HG03039 (cell line): ENCODE data around the gene PDE8A.
"Not testable (repeated sequence)": the region's sequence is repeated elsewhere in the genome, so short reads cannot be mapped to it uniquely, and the experiment has no call there.

Experiments
- ATAC-seq: cut with Tn5 transposase; IDR thresholded peaks from one replicate; pipeline ENCODE4 v1.9.1; 2021; ENCODE audit warnings: mild to moderate bottlenecking, moderate library complexity; ENCODE audit not compliant: unreplicated experiment

The PDE8A gene

DNA sequence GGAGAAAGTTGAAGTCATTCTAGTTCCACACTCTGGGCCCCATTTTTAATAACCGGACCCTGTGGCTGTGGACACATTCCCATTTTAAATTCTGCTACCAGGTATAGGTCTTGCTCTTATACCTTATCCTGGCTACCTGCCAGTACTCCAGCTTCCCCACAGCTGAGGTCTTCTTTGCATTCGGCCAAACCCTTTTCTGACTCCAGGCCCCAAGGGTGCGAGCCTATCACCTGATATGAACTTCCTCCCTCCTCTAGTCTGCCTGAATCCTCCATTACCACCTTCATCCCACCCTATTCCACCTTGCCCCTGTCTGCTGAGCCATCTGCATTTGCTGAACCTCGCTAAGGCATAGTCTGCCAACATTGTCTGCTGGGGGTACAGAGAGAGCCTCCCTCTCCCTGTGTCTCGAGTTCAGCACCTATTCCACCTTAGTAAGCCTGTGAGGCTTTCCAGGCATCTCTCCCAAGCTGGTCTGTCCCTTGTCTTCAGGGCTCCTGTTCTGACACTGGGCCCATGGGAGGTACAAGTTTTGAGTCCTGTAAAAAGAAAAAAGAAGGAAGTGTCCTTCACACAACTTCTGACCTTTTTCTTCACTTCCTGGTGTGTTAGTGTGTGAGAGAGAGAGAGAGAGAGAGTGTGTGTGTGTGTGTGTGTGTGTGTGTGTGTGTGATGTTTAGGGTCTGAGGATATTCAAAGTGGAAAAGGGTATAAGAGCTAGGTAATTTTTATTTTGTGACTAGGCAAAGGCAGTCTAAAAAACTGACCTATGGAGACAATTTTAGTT, 27.0 kb downstream of the PDE8A start:
- ATAC-seq, result no peak

DNA sequence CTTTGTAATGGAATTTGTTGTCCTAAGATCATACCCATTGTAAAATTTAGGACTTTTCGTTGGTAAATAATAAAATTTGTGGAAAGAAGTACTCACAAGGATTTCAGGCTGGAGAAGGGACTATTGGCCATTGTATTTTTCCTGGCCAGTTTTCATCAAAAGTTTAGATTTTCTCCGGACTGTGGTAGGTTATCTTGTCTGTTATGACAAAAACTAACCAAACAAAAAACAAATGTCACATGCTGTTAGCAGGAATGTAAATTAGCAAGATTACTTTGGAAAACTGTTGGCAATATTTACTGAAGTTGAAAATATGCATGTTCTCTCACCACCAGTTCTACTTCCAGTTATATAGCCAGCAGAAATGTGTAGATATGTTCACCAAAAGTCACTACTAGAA, 27.8 kb downstream of the PDE8A start:
- no peak for ATAC-seq

DNA sequence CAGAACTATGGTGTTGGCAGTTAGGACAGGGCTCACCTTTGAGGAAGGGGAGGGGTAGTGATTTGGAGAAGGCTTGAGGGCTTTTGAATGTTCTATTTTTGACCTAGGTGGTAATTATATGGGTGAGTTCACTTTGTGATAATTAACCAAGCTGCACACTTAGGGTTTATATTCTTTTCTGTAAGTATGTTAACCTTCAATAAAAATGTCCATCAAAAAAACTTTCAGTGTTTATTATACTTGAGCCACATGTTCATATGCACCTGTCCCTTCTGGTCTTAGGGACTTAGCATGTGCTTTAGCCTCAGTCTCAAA, 28.4 kb downstream of the PDE8A start:
- ATAC-seq, result no peak

DNA sequence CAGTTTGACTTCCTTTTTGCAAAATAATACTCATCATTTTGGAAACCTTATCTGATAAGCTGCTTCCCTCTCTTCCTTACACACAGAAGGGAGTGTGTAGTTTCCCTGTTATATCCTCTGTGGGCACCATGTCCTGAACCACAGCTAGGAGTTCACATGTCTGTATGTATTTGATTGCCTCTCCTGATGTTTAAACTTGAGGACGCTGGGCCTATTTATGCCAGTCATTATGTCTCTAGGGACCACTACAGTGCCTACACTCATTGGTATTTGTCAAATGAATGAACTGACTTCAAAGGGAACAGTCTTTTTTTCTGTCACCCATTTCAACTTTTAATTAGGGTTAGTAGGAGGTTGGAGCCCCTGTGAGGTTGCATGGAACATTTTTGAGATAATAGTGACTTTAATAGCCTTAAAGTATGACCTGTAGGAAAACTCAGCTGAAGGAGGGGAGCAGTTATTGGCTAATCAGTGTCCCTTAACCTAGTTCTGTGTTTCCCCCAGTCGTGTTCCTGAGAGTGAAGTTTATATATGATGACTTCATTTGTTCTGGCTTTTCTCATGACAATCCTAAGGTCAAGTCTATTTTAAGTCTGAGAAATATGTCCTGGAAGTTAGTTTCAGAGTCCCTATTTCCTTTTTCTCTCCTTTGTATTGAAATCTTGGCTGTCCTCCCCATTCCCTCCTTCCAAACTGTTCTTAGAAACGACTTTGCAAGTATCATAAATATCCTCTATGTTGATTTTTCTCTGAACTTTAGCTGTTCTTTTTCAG, 28.9 kb downstream of the PDE8A start:
- no peak for ATAC-seq

DNA sequence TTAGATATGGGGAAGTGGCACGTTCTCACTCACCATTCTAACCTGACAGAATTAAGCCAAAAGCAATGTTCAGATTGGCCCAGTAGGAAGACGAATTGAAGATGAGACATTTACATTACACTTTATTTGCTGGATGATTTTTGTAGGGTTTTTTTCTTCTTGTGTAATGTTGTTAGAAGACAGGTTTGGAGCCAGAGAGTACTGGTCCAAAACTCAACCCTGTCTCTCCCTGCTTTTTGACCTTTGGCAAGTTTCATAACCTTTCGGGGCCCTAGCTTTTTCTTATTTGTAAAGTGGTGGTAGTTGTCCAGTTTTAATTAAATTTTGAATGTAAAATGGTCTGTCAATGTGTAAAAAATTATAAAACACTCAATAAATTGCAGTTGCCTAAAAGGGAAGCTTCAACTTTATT, 29.5 kb downstream of the PDE8A start:
- no peak for ATAC-seq

DNA sequence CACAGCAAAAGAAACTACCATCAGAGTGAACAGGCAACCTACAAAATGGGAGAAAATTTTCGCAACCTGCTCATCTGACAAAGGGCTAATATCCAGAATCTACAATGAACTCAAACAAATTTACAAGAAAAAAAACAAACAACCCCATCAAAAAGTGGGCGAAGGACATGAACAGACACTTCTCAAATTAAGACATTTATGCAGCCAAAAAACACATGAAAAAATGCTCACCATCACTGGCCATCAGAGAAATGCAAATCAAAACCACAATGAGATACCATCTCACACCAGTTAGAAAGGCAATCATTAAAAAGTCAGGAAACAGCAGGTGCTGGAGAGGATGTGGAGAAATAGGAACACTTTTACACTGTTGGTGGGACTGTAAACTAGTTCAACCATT, 30.1 kb downstream of the PDE8A start:
- not testable (repeated sequence) for ATAC-seq

DNA sequence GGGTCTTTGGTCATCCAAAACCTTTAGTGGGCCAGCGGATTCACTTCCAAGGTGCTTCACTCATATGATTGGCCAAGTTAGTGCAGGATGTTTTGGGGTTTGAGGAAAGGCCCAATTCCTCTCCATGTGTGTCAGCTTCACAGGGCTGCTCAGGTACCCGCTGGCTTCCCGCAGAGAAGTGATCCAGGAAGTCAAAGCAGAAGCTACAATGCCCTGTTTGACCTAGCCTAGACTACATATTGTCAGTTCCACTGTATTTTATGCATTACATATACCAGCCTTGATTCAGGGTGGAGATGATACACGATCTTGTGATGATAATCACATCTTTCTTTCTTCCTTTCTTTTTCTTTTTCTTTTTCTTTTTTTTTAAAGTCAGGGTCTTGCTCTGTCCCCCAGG, 32.1 kb downstream of the PDE8A start:
- no peak for ATAC-seq

DNA sequence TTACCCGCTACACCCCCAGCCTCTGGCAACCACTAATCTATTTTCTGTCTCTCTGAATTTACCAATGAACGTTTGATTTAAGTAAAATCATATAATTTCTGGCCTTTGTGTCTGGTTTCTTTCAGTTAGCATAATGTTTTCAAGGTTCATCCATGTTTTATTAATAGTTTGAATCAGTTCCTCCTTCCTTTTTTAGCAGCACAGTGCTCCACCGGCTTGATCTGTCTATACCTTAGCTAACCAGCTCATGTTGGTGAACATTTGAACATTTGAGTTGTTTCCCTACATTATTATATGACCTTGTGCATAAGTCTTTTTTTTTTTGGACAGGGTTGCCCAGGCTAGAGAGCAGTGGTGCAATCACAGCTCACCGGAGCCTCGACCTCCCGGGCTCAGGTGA, 33.3 kb downstream of the PDE8A start:
- no peak for ATAC-seq

DNA sequence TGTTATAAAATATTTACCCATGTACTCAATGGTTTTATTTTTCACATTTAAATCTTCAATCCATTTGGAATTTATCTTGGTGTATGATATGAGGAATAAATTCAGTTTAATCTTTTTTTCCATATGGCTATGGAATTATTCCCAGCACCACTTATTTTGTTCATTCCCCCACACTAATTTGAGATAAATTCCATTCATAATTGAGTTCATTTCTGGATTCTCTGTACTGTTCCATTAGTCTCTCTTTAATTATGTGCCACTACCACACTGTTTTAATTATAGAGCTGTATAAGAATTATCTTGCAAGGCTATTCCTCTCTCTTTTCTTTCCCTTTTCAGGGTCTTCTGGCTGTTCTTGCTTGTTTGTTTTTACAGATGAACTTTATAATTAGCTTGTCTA, 34.6 kb downstream of the PDE8A start:
- ATAC-seq, result no peak

DNA sequence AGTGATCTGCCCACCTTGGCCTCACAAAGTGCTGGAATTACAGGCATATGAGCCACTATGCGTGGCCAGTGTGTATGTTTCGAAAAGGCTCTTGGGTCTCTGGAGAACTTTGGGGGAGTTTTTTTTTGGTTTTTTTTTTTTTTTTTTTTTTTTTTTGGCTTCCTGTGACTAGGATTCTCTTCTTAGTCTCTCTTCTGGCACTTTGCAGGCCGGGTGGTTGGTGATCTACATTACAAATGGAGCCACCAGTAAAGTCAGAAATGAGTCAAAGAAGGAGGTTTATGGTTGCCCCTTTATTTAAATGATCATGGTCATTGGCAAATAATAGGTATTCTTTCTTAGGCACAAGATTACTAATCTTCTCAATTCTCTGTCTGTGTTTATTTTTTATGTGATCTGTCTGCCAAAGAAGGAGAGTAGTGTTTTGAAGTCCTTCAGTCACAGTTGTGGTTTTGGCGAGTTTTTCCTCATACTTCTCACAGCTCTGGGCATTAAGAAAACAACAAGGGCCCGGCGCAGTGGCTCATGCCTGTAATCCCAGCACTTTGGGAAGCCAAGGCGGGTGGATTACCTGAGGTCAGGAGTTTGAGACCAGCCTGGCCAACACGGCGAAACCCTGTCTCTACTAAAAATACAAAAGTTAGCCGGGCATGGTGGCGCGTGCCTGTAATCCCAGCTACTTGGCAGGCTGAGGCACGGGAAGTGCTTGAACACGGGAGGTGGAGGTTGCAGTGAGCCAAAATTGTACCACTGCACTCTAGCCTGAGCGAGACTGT, 38.3 kb downstream of the PDE8A start:
- ATAC-seq, result no peak

DNA sequence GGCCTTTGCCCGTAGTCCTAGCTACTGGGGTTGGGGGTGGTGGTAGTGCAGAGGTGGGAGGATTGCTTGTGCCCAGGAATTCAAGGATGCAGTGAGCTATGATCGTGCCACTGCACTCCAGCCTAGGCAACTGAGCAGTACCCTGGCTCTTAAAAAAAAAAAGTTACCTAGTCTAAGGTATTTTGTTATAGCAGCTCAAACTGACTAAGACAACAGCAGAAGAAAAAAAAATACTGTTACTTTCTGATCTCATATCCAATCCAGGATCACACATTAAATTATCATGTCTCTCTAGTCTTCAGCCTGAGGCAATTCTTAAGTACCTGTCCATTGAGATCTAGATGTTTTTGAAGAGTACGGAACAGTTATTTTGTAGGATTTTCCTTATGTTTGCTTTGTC, 39.8 kb downstream of the PDE8A start:
- no peak for ATAC-seq

DNA sequence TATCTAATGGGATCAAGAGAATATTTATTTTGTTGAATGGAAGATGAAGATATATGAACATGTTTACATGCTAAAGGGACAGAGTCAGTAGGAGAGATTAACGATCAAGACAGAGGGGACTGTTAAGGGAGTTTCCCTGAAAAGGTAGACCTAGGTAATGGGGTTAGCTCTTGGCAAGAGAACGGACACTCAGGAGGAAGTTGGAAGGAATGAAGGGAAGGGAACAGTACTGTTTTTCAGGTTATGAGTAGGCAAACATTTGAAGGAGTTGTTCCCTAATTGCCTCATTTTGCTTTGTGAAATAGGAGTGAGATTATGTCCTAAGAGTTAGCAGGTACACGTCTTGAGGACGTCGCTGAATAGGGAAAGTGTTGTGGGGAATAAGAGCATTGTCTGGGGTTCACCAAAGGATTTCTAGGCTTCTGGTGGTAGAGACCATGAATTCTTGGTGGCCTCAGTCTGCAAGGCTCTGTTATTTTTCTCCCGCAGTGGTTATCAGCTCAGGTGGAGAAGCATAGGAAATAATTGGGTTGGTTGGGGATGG, 41.3 kb downstream of the PDE8A start:
- no peak for ATAC-seq

DNA sequence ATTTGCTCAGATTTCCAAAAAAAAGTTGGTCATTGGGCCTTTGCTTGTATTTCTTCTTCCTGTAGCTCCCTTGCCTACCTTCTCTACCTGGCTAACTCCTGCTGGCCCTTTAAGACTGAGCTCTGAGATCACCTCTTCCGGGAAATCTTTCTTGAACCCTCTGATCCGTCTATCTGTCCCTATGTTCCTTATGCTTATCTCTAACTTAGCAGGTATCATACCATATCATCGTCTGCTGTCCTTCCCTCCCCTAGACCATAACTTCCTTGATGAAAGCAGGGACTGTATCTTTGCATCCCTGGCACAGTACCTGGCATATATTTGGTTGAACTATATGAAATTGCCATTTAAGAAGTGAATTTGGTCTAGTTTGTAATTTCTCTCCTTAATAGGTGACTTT, 42.3 kb downstream of the PDE8A start:
- ATAC-seq, result no peak

DNA sequence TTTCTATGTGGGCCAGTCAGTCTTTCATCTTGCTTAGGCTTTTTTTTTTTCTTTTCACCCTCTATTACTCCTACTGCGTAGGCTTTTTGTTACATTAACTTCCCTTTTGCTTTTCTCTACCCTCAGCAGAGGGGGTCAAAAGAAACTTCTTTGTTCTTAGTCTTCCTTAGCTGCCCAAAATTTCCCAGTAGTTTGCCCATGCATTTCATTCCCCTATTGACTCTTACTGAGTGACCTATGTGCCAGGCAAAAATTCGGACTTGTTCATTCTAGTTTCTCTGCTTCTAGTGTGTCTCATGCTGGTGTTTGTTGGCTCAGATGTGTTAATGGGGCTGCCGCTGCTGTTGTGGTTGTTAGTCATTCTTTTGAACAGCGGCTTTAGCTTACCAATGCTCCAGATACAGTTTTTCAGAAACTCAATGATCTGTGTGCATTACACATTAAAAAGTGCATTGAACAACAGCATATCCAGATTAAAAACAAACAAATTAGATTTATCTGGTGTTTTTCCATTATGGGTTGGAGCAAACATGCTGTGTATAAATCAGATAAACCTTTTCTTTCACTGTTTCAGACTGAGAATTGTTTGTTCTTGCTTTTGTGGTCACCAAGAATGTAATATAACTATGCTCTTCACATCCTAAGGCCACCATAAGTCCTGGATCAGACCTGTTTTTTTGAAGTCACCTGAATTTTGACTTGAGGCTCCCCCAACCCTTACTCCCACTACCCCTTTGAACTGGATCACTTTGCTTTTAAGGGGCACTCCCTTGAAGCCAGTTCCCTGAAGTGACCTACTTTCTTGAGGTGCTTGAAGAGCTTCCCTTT, 43.1 kb downstream of the PDE8A start:
- ATAC-seq, result no peak

DNA sequence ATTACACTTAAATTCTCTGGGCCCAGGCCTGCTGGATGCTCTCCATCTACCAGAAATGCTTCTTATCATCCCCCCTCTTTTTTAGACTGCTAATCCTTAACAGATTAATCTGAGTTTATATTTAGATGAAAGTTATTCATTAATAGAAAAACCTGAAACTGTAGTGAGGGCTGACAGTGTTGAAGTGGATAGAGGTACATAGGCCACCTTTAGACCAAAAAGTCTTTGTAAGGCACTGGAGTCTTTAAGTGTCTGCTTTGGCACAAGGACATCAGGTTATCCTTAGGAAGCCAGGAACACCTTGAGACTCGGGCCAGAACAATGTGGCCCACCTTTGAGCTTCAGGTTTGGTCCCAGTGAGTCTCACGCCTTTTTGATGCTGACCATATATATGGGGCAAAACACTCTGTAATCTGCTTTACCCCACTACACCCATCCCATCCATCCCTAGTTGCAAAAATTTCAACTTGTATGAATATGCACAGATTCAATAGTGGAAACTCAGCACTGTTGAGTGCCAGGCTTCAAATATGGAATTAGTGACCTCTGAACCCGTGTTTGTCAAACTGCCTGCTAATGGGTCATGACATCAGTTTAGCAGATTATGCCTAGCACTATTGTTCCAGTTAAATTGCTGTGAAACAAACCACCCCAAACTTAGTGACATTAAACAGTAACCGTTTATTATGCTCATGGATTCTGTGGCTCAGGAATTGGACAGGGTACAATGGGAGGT, 44.0 kb downstream of the PDE8A start:
- no peak for ATAC-seq

DNA sequence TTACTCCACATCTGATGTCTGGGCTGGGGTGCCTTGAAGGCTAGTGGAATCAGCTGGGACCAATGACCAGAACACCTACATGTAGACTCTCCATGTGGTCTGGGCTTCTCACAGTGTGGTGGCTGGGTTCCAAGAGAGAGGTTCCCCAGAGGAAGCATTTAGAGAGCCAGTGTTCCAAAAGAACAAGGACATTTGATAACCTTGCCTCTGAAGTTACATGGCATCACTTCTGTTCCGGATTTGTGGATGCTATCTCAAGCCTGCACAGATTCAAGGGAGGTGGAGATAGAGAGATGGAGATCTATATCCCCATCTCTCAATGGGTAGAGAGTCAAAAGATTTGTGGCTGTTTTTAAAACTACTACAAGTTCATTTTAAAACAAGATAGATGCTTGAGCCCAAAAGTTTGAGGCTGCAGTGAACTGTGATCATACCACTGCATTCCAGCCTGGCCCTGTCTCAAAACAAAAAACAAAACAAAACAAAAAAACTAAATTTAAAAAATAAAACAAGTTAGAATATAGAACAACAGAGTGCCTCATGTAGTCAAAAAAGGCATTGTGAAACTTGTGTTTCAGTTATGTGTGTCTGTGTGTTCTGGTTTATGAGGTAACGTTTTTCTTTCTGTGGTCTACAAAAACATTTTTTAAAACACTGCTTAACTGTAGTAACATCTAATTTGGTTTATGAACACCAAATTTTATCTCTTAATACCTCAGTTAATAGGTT, 44.8 kb downstream of the PDE8A start:
- no peak for ATAC-seq

DNA sequence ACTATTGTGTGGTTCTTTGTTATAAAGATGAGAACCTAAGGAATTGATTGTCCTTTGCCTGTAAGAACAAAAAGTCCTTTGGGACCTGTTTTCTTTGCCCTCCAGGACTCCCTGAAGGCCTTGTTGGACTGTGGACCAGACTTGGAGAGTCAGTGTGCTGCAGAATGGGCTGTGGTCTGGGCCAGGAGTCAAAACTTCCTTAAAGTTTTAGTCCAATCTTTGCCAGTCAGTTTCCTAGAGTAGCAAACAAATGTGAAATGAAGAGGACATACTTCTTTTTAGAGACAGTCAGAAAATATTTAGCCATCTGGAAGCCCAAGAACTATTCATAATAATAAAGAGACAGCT, 45.4 kb downstream of the PDE8A start:
- no peak for ATAC-seq

DNA sequence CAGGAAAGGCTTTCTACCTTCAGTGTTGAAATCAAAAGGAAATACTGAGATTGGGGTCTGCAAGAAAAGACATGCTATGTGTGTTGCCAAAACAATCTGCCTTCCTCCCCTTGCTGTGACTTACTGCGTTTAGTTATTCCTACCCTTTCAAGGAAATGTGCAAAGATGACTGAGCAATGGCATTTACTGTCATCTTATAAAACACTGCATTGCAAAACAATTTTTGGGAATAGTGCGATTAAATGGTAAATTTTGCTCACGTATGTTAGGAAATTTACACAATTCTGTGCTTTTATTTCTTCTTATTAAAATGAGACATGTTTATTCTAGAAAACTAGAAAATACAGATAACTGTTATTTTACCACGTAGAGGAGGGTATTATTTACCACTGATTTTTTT, 45.8 kb downstream of the PDE8A start:
- no peak for ATAC-seq

DNA sequence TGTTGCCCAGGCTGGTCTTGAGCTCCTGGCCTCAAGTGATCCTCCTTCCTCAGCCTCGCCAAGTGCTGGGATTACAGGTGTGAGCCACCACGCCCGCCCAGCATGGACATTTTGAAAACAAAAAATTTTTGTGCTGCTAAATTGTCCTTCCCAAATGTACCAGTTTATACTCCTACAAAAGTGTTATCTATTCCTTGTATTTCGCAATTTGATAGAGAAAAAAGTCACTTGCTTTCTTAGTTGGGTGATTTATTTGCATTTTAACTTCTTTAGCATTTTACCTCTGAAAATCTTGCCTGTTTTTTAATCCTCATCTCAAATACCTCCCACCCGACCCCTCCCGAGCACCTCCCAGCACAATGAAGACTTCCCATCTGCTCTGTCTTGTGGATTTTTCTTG, 46.8 kb downstream of the PDE8A start:
- ATAC-seq, result no peak

DNA sequence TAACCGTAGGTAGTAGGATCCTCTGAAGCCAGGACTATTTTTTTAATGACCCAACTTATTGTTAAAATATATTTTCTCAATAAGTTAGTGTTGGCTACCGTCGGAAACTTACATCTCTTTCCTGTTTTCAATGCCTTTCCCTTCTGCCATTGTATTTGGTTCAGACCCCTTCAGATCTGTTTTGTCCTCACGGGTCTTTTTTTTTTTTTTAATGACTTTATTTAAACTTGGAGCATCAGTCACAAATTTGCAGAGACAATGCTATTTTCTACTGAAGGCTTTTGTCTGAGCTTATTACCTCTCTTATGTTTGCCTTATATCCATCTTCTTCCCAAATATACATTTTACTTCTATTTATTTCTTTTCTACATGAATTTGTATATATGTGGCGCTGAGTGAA, 47.6 kb downstream of the PDE8A start:
- ATAC-seq, result no peak
